Measurements from ENCODE around the gene HSPB9.
"Not testable (repeated sequence)": the region's sequence is repeated elsewhere in the genome, so short reads cannot be mapped to it uniquely, and the experiment has no call there.

The HSPB9 gene

DNA sequence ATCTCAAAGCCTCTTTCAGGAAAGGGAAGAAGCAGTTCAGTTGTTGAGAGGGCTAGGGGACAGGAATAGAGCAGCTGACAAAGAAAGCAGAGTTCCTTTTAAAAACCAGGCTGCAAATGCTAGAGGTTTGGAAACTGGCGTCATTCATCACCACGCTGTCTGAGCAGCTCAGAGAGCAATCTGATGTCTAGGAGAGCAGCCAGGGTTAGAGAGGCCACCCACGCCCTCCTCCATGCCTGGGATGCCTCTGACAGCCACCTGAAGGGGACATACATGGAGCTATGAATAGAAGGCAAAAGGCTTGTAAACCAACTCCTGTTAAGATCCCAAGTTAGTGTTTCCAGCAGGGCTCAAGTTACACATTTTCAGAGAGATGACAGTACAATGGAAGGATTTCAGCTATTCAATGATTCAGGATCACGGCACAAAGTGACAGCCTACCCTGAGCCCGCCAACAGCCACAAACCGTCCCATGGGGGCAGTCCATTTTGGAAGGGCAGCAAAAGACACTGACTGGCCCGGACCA is 19.8 kb downstream of the HSPB9 start:
- no peaks in the 10 kb centered on the region for H3K27me3 ChIP-seq (ENCODE audit: insufficient read depth, poor library complexity, severe bottlenecking)
- H3K4me3 ChIP-seq (replicated peaks; ENCODE audit: insufficient read depth, low read length), result no peak overlapping the region
- no peak overlapping the region for H3K27ac ChIP-seq (replicated peaks)
- TF ChIP-seq SPI1 (IDR thresholded peaks at IDR 0.05; ENCODE audit: borderline replicate concordance, low read depth), result no peak
- TF ChIP-seq, protein P1, sequence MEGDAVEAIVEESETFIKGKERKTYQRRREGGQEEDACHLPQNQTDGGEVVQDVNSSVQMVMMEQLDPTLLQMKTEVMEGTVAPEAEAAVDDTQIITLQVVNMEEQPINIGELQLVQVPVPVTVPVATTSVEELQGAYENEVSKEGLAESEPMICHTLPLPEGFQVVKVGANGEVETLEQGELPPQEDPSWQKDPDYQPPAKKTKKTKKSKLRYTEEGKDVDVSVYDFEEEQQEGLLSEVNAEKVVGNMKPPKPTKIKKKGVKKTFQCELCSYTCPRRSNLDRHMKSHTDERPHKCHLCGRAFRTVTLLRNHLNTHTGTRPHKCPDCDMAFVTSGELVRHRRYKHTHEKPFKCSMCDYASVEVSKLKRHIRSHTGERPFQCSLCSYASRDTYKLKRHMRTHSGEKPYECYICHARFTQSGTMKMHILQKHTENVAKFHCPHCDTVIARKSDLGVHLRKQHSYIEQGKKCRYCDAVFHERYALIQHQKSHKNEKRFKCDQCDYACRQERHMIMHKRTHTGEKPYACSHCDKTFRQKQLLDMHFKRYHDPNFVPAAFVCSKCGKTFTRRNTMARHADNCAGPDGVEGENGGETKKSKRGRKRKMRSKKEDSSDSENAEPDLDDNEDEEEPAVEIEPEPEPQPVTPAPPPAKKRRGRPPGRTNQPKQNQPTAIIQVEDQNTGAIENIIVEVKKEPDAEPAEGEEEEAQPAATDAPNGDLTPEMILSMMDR (IDR thresholded peaks at IDR 0.05; ENCODE audit: insufficient read depth, low read length), result no peak
- TF ChIP-seq, protein P2, sequence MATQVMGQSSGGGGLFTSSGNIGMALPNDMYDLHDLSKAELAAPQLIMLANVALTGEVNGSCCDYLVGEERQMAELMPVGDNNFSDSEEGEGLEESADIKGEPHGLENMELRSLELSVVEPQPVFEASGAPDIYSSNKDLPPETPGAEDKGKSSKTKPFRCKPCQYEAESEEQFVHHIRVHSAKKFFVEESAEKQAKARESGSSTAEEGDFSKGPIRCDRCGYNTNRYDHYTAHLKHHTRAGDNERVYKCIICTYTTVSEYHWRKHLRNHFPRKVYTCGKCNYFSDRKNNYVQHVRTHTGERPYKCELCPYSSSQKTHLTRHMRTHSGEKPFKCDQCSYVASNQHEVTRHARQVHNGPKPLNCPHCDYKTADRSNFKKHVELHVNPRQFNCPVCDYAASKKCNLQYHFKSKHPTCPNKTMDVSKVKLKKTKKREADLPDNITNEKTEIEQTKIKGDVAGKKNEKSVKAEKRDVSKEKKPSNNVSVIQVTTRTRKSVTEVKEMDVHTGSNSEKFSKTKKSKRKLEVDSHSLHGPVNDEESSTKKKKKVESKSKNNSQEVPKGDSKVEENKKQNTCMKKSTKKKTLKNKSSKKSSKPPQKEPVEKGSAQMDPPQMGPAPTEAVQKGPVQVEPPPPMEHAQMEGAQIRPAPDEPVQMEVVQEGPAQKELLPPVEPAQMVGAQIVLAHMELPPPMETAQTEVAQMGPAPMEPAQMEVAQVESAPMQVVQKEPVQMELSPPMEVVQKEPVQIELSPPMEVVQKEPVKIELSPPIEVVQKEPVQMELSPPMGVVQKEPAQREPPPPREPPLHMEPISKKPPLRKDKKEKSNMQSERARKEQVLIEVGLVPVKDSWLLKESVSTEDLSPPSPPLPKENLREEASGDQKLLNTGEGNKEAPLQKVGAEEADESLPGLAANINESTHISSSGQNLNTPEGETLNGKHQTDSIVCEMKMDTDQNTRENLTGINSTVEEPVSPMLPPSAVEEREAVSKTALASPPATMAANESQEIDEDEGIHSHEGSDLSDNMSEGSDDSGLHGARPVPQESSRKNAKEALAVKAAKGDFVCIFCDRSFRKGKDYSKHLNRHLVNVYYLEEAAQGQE (IDR thresholded peaks at IDR 0.05; ENCODE audit: insufficient replicate concordance, low read depth), result no peak
- TF ChIP-seq POLR2AphosphoS5 (IDR thresholded peaks at IDR 0.05; ENCODE audit: low read depth), result no peak
- no peak for TF ChIP-seq GABPA (IDR thresholded peaks at IDR 0.05; ENCODE audit: low read depth)
- no peak for DNase-seq (ENCODE audit: low read depth in 1 of 2, low spot score in 1 of 2)

DNA sequence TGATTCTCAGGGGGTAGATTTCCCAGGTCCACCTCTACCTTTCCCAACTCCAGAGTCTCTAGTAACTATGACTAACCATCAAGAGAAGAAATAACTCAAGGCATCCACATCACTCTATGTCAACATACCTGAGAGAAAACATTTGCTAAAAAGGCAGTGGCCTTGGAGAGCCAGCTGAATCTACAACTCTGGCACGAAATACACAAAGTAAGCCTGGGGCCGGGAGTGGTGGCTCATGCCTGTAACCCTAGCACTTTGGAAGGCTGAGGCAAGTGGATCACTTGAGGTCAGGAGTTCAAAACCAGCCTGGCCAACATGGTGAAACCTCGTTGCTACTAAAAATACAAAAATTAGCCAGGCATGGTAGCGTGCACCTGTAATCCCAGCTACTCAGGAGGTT is 20.5 kb downstream of the HSPB9 start:
- DNase-seq (ENCODE audit: low read depth in 1 of 2, low spot score in 1 of 2); H3K27me3 ChIP-seq (ENCODE audit: insufficient read depth, poor library complexity, severe bottlenecking); H3K27ac ChIP-seq (replicated peaks); H3K4me3 ChIP-seq (replicated peaks; ENCODE audit: insufficient read depth, low read length): not testable (repeated sequence)

DNA sequence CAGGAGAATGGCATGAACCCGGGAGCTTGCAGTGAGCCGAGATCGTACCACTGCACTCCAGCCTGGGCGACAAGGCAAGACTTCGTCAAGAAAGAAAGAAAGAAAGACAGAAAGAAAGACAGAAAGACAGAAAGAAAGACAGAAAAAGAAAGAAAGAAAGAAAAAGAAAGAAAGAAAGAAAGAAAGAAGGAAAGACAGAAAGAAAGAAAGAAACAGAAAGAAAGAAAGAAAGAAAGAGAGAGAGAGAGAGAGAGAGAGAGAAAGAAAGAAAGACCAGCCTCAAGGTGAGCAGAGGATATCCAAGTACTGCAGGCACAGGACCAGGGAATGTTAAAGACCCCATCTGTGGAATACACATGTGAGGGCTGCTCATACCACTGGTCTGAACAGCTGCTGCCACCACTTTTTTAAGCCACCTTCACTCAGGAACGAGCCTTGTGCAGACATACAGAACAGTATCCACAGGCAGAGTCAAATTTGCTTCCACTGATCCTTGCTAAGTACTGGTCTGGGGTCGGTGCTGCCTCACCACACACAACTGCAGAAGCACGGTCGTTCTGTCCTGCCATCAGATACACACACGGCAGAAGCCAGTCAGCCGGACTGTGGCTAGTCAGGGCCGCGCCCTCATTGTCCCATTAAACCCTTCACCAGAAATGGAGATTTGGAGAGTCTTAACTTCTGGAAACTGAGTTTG is 24.5 kb downstream of the HSPB9 start:
- no peak for TF ChIP-seq POLR2AphosphoS5 (IDR thresholded peaks at IDR 0.05; ENCODE audit: low read depth)
- TF ChIP-seq, protein P1 (IDR thresholded peaks at IDR 0.05; ENCODE audit: insufficient read depth, low read length), result no peak
- TF ChIP-seq SPI1 (IDR thresholded peaks at IDR 0.05; ENCODE audit: borderline replicate concordance, low read depth), result no peak
- no peak for TF ChIP-seq GABPA (IDR thresholded peaks at IDR 0.05; ENCODE audit: low read depth)

DNA sequence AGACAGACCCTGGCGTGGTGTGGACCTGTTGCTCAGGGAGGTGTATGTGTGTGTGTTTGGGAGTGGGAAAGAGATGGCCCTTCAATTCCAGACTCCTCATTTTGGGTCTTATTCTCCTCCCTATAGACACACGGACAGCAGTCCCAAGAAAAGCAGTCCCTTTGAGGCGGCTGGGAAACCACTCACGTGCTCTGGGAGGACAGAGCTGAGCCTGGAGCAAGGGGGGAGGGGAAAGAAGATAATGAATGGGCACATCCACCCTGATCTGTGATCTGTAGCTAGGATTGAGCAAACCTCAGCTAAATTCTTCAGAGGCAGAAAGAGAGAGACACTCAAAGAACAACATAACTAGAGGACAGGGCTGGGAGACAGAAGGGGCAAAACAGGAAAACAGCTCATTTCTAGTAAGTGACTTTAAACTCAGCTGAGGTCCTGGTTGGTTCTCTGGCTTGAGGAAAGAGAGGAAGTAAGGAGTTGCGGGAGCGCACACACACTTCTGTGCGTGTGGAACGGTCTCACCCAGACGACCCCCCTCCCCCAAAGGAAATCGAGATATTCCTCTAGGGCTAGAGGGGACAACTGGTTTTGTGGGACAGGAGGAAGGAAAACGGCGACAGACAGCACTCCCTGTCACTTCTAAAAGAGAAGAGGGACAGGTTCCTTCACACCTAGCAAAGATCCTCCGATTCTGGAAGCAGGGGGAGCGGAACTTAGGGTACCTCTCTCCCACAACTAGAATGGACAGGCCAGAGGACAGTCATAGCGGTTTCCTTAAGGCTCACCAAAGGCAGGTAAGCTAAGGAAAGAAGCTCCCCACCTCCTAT is 31.5 kb downstream of the HSPB9 start:
- peak; percentile 49 to 74 for DNase-seq (ENCODE audit: low read depth in 1 of 2, low spot score in 1 of 2)
- TF ChIP-seq POLR2AphosphoS5 (IDR thresholded peaks at IDR 0.05; ENCODE audit: low read depth) (no peak; the same call in 1 of the 2 replicates), SPI1 (IDR thresholded peaks at IDR 0.05; ENCODE audit: borderline replicate concordance, low read depth) (peak; percentile 82)
- no peaks in the 10 kb centered on the region for H3K27me3 ChIP-seq (ENCODE audit: insufficient read depth, poor library complexity, severe bottlenecking)
- H3K27ac ChIP-seq (replicated peaks), result peak overlapping the region; percentile 86
- H3K4me3 ChIP-seq (replicated peaks; ENCODE audit: insufficient read depth, low read length), result peak overlapping the region; percentile 85

More for the DNA sequence above, 24.5 kb downstream of the HSPB9 start:
- no peak overlapping the region for H3K27ac ChIP-seq (replicated peaks)
- no peak overlapping the region for H3K4me3 ChIP-seq (replicated peaks; ENCODE audit: insufficient read depth, low read length)
- no peak for DNase-seq (ENCODE audit: low read depth in 1 of 2, low spot score in 1 of 2)
- no peaks in the 10 kb centered on the region for H3K27me3 ChIP-seq (ENCODE audit: insufficient read depth, poor library complexity, severe bottlenecking)

DNA sequence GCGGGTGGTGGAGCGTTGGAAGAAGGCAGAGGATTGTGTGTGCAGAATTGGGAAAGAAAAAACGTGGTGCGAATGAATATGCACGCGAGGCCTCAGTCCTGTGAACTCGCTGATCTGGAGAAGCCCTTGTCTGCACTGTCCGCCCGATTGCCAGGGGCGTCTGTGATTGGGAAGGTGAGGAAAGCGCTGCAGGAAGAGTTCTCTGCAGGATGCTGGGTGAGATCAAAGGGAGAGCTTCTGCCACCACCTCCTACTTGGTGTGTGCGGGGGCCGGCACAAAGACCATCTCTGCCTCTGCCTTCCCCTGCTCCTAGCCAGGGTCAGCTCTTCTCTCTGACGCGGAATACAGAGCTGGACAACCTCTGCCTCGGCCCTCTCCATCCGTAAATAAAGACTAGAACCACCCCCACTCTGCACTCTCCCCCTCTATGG is 33.0 kb downstream of the HSPB9 start:
- peak overlapping the region; percentile 72 for H3K27ac ChIP-seq (replicated peaks)
- H3K4me3 ChIP-seq (replicated peaks; ENCODE audit: insufficient read depth, low read length), result no peak overlapping the region
- no peaks in the 10 kb centered on the region for H3K27me3 ChIP-seq (ENCODE audit: insufficient read depth, poor library complexity, severe bottlenecking)
- DNase-seq (ENCODE audit: low read depth in 1 of 2, low spot score in 1 of 2), result no peak
- no peak for TF ChIP-seq SPI1 (IDR thresholded peaks at IDR 0.05; ENCODE audit: borderline replicate concordance, low read depth)
- TF ChIP-seq GABPA (IDR thresholded peaks at IDR 0.05; ENCODE audit: low read depth), result no peak
- no peak for TF ChIP-seq POLR2AphosphoS5 (IDR thresholded peaks at IDR 0.05; ENCODE audit: low read depth)
- TF ChIP-seq, protein P1 (IDR thresholded peaks at IDR 0.05; ENCODE audit: insufficient read depth, low read length), result no peak
- TF ChIP-seq, protein P2 (IDR thresholded peaks at IDR 0.05; ENCODE audit: insufficient replicate concordance, low read depth), result no peak
